Glutamatergic neuron (in vitro differentiated cells): ENCODE measurements around the gene FOXRED2. TPM values are rescaled to one million over a fixed set of nuclear protein-coding genes. Genes with fewer than 3 reads are reported as not detected.
"Not testable (repeated sequence)": the region's sequence is repeated elsewhere in the genome, so short reads cannot be mapped to it uniquely, and the experiment has no call there.

Source experiments
- DNase-seq: peaks from one replicate; pipeline ENCODE4 v3.0.0; 2022
- H3K27ac Mint-ChIP-seq: one replicate; pipeline ENCODE4 v1.8.0; 2020; ENCODE audit warnings: mild to moderate bottlenecking, mixed read lengths, inconsistent platforms; ENCODE audit not compliant: unreplicated experiment
- H3K27me3 Mint-ChIP-seq: one replicate; pipeline ENCODE4 v1.8.0; 2020; ENCODE audit warnings: mild to moderate bottlenecking, moderate library complexity, mixed read lengths, inconsistent platforms; ENCODE audit not compliant: unreplicated experiment
- H3K36me3 Mint-ChIP-seq: one replicate; pipeline ENCODE4 v1.8.0; 2020; ENCODE audit warnings: mild to moderate bottlenecking, mixed read lengths, inconsistent platforms; ENCODE audit not compliant: unreplicated experiment
- H3K4me1 Mint-ChIP-seq: one replicate; pipeline ENCODE4 v1.8.0; 2020; ENCODE audit warnings: mild to moderate bottlenecking, low read depth, mixed read lengths, inconsistent platforms; ENCODE audit not compliant: unreplicated experiment
- H3K4me3 Mint-ChIP-seq: one replicate; pipeline ENCODE4 v1.8.0; 2020; ENCODE audit warnings: mild to moderate bottlenecking, mixed read lengths, inconsistent platforms; ENCODE audit not compliant: unreplicated experiment
- H3K9me3 Mint-ChIP-seq: one replicate; pipeline ENCODE4 v1.8.0; 2020; ENCODE audit warnings: mild to moderate bottlenecking, moderate library complexity, mixed read lengths, inconsistent platforms; ENCODE audit not compliant: unreplicated experiment
- CTCF ChIP-seq: fragments of 200-600 bp; sonication (generic); IDR thresholded peaks from one replicate; pipeline ENCODE4 v1.5.0; 2021; ENCODE audit not compliant: partially characterized antibody, unreplicated experiment
- total RNA-seq: library from RNA; stranded (reverse); fragmentation: NEBNext Ultra II Directional; extraction: Animal tissue kit (Norgen Biotek cat#: 25700); gene quantifications from one replicate; pipeline ENCODE4 v1.2.1, GENCODE V29; 2021; ENCODE audit not compliant: unreplicated experiment

Gene FOXRED2
- total RNA-seq, 1 donor from 2014 or later = 41.6 TPM

- Mint-ChIP-seq H3K27me3 (peaks cover 3% of the 10 kb centered on the region), H3K4me1 (peaks cover 7% of the 10 kb centered on the region), H3K36me3 (no peaks in the 10 kb centered on the region), H3K9me3 (peaks cover 2% of the 10 kb centered on the region), H3K27ac (peak overlapping the region; percentile 10), H3K4me3 (peak overlapping the region; percentile 53)
- no peak for DNase-seq
- TF ChIP-seq CTCF = no peak
Observed at GRCh38 chr22:36455571-36456463, 51.0 kb downstream of the FOXRED2 start.

- peaks cover 2% of the 10 kb centered on the region for H3K9me3 Mint-ChIP-seq
- peaks cover 1% of the 10 kb centered on the region for H3K27me3 Mint-ChIP-seq
- peaks cover 7% of the 10 kb centered on the region for H3K4me1 Mint-ChIP-seq
- TF ChIP-seq CTCF = no peak
- H3K27ac Mint-ChIP-seq = no peak overlapping the region
- no peak overlapping the region for H3K4me3 Mint-ChIP-seq
- H3K36me3 Mint-ChIP-seq = no peaks in the 10 kb centered on the region
- peak; percentile 89 for DNase-seq
Observed at GRCh38 chr22:36454916-36455570, 51.8 kb downstream of the FOXRED2 start.

GRCh38 chr22:36453855-36454378, 52.9 kb downstream of the FOXRED2 start:
- H3K4me1 Mint-ChIP-seq = peaks cover 7% of the 10 kb centered on the region
- no peak overlapping the region for H3K4me3 Mint-ChIP-seq
- peaks cover 2% of the 10 kb centered on the region for H3K9me3 Mint-ChIP-seq
- TF ChIP-seq CTCF = no peak
- no peak for DNase-seq
- no peaks in the 10 kb centered on the region for H3K36me3 Mint-ChIP-seq
- H3K27me3 Mint-ChIP-seq = peaks cover 1% of the 10 kb centered on the region
- no peak overlapping the region for H3K27ac Mint-ChIP-seq

- not testable (repeated sequence) for H3K27ac Mint-ChIP-seq, H3K4me3 Mint-ChIP-seq, H3K36me3 Mint-ChIP-seq, H3K9me3 Mint-ChIP-seq, H3K27me3 Mint-ChIP-seq, DNase-seq
- peaks cover 10% of the 10 kb centered on the region for H3K4me1 Mint-ChIP-seq
Observed at GRCh38 chr22:36452978-36453607, 53.7 kb downstream of the FOXRED2 start.

- H3K4me1 Mint-ChIP-seq = peaks cover 10% of the 10 kb centered on the region
- no peak for DNase-seq
- no peak overlapping the region for H3K27ac Mint-ChIP-seq
- peaks cover 2% of the 10 kb centered on the region for H3K9me3 Mint-ChIP-seq
- TF ChIP-seq CTCF = no peak
- H3K4me3 Mint-ChIP-seq = no peak overlapping the region
- H3K36me3 Mint-ChIP-seq = no peaks in the 10 kb centered on the region
- peaks cover 1% of the 10 kb centered on the region for H3K27me3 Mint-ChIP-seq
Observed at GRCh38 chr22:36452250-36452977, 54.4 kb downstream of the FOXRED2 start.

GRCh38 chr22:36450923-36451322, 55.9 kb downstream of the FOXRED2 start:
- H3K9me3 Mint-ChIP-seq, H3K27ac Mint-ChIP-seq, DNase-seq: not testable (repeated sequence)

More at GRCh38 chr22:36450923-36451322, 55.9 kb downstream of the FOXRED2 start:
- not testable (repeated sequence) for H3K4me1 Mint-ChIP-seq, H3K27me3 Mint-ChIP-seq, H3K36me3 Mint-ChIP-seq, H3K4me3 Mint-ChIP-seq
